PFSK-1 (cell line): ENCODE data around the gene ELMO1.

Experiments used
- POLR2AphosphoS5 ChIP-seq: IDR thresholded peaks from 2 replicates; pipeline ENCODE4 v1.6.1; 2012; ENCODE audit warnings: low read depth, mild to moderate bottlenecking, control low read depth, low read length, moderate library complexity
- SIN3A ChIP-seq: IDR thresholded peaks from 2 replicates; pipeline ENCODE4 v1.6.1; 2012; ENCODE audit warnings: mild to moderate bottlenecking, low read length, moderate library complexity, borderline replicate concordance; ENCODE audit not compliant: insufficient read depth
- TAF1 ChIP-seq: IDR thresholded peaks from 2 replicates; pipeline ENCODE4 v1.6.1; 2012; ENCODE audit warnings: low read length, control low read depth, borderline replicate concordance; ENCODE audit not compliant: insufficient read depth
- TF ChIP-seq, protein P1 (sequence below), 2 experiments: IDR thresholded peaks; 2 replicates each; pipeline versions ENCODE4 v1.6.1 to v1.8.0; 2011 to 2012; ENCODE audit warnings: low read depth in 2 of 2, low read length in 2 of 2, control low read depth in 1 of 2, inconsistent platforms in 1 of 2, mild to moderate bottlenecking in 1 of 2, moderate library complexity in 1 of 2; ENCODE audit not compliant: insufficient read depth in 1 of 2

DNA sequence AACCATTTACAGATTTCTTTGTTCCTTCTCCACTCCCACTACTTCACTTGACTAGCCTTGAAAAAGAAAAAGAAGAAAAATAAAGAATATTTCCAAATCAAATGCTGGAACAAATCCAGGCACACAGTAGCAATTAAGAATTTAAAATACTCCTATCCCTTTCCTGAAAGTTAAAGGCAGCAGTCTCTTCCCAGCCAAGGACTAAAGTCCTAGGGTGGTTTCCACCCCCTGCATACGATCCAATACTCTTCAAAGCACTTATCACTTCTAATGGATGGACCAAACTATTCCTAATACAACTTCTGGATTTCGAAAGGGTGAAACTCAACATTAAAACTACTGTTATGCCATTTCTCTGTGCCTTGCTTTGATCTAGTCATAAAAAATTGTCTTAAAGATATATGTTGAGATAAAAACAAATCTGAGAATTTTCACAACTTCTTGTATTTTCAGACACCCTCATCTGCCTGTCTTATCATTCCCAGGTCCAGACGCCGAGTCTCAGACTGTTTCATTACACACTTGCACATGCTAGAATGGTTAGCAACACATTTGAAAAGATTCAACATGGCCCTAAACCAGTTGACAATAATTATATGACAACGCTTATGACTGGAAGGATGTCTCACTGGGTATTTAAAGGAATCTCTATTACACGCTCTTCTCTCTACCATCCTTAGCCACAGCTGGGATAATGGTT is 13.4 kb downstream of the ELMO1 start:
- no peak for TF ChIP-seq TAF1
- TF ChIP-seq POLR2AphosphoS5: no peak
- TF ChIP-seq SIN3A: no peak
- TF ChIP-seq, protein P1, sequence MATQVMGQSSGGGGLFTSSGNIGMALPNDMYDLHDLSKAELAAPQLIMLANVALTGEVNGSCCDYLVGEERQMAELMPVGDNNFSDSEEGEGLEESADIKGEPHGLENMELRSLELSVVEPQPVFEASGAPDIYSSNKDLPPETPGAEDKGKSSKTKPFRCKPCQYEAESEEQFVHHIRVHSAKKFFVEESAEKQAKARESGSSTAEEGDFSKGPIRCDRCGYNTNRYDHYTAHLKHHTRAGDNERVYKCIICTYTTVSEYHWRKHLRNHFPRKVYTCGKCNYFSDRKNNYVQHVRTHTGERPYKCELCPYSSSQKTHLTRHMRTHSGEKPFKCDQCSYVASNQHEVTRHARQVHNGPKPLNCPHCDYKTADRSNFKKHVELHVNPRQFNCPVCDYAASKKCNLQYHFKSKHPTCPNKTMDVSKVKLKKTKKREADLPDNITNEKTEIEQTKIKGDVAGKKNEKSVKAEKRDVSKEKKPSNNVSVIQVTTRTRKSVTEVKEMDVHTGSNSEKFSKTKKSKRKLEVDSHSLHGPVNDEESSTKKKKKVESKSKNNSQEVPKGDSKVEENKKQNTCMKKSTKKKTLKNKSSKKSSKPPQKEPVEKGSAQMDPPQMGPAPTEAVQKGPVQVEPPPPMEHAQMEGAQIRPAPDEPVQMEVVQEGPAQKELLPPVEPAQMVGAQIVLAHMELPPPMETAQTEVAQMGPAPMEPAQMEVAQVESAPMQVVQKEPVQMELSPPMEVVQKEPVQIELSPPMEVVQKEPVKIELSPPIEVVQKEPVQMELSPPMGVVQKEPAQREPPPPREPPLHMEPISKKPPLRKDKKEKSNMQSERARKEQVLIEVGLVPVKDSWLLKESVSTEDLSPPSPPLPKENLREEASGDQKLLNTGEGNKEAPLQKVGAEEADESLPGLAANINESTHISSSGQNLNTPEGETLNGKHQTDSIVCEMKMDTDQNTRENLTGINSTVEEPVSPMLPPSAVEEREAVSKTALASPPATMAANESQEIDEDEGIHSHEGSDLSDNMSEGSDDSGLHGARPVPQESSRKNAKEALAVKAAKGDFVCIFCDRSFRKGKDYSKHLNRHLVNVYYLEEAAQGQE (IDR thresholded peaks at IDR 0.05; ENCODE audit: insufficient read depth in 1 of 2, low read depth in 2 of 2, low read length in 2 of 2): no peak
